RWPE1 (cell line): Measurements from ENCODE around the gene ABHD10.
A peak's percentile ranks its signal among the peaks of the same experiment; 100 is the strongest.

Experiments
- CTCF ChIA-PET: fragments of 350-600 bp; sonication (Branson Sonifier 250); formaldehyde crosslinking; extraction: SDS; loops from one replicate; lab custom pipeline; 2021; lab: Yijun Ruan, JAX
- POLR2A ChIA-PET: fragments of 400-600 bp; formaldehyde crosslinking; extraction: SDS; loops from one replicate; lab custom pipeline; 2020; ENCODE audit warnings: antibody characterized with exemption; ENCODE audit not compliant: low non-redundant PET; lab: Yijun Ruan, JAX
- DNase-seq: peaks from one replicate; pipeline ENCODE4 v3.0.0; 2012; ENCODE audit warnings: low spot score
- H3K27ac ChIP-seq: fragments of 450-650 bp; 2 replicates; pipeline ENCODE4 v1.5.1; 2017
- CTCF ChIP-seq: fragments of 450-650 bp; conservative IDR thresholded peaks from 2 replicates; pipeline ENCODE4 v1.5.1; 2017; ENCODE audit warnings: low read depth, mild to moderate bottlenecking

Gene ABHD10

GRCh38 chr3:111978583-111979433, at the start of gene ABHD10:
ABHD10 (plus strand) TSS chr3:111979026; CDS start chr3:111979062, 36 bp downstream.
- DNase-seq = peak; percentile 91
- H3K27ac ChIP-seq = peak within 1 kb of the TSS; percentile 82
- ChIA-PET POLR2A (interaction anchor here (0.7 kb wide), 1 partner anchor 127 kb away, joined by 3 read pairs; no protein-coding TSS in a partner anchor), CTCF (interaction anchor here (0.6 to 3.1 kb wide), 3 partner anchors 12 to 256 kb away, joined by 4 to 6 read pairs (median 5); no protein-coding TSS in a partner anchor)
- TF ChIP-seq CTCF = no peak

GRCh38 chr3:111929484-111929883, 49.3 kb upstream of the ABHD10 start:
- CTCF ChIA-PET = interaction anchor here (0.6 kb wide), 1 partner anchor 356 kb away, joined by 3 read pairs; no protein-coding TSS in a partner anchor
- POLR2A ChIA-PET = no interaction called here
- H3K27ac ChIP-seq = no peak overlapping the region
- DNase-seq = no peak
- TF ChIP-seq CTCF = no peak

- ChIA-PET CTCF (interaction anchor here (1.2 kb wide), 1 partner anchor 11 kb away, joined by 3 read pairs; no protein-coding TSS in a partner anchor), POLR2A (no interaction called here)
- H3K27ac ChIP-seq = no peak overlapping the region
- TF ChIP-seq CTCF = no peak
- DNase-seq = no peak
These were observed 45.9 kb upstream of the ABHD10 start for GRCh38 chr3:111932946-111933345.

GRCh38 chr3:111936191-111936841, 42.5 kb upstream of the ABHD10 start:
- TF ChIP-seq CTCF = no peak
- no peak overlapping the region for H3K27ac ChIP-seq
- peak; percentile 80 for DNase-seq
- ChIA-PET CTCF (no interaction called here), POLR2A (no interaction called here)

- DNase-seq = peak; percentile 32
- no peak overlapping the region for H3K27ac ChIP-seq
- POLR2A ChIA-PET = no interaction called here
- CTCF ChIA-PET = no interaction called here
- no peak for TF ChIP-seq CTCF
These were observed 41.9 kb upstream of the ABHD10 start for GRCh38 chr3:111936967-111937366.

- no peak overlapping the region for H3K27ac ChIP-seq
- DNase-seq = no peak
- POLR2A ChIA-PET = no interaction called here
- TF ChIP-seq CTCF = no peak
- CTCF ChIA-PET = no interaction called here
These were observed 41.0 kb upstream of the ABHD10 start for GRCh38 chr3:111937871-111938270.
